Chondrocyte (in vitro differentiated cells): ENCODE measurements around the gene YTHDC1. TPM values are rescaled to one million over a fixed set of nuclear protein-coding genes. Genes with fewer than 3 reads are reported as not detected.
A peak's percentile ranks its signal among the peaks of the same experiment; 100 is the strongest.

ENCODE experiments used
- DNase-seq: peaks from one replicate; pipeline ENCODE4 v3.0.0; 2021; ENCODE audit warnings: mixed read lengths, low spot score
- H3K27ac Mint-ChIP-seq: one replicate; pipeline ENCODE4 v1.8.0; 2021; ENCODE audit warnings: mild to moderate bottlenecking, moderate library complexity, mixed read lengths; ENCODE audit not compliant: unreplicated experiment
- H3K27me3 Mint-ChIP-seq: 2 replicates; pipeline ENCODE4 v1.8.0; 2021; ENCODE audit warnings: low read depth, mixed read lengths
- H3K36me3 Mint-ChIP-seq: 2 replicates; pipeline ENCODE4 v1.8.0; 2021; ENCODE audit warnings: low read depth, mixed read lengths
- H3K4me1 Mint-ChIP-seq: 2 replicates; pipeline ENCODE4 v1.8.0; 2021; ENCODE audit warnings: low read depth, mild to moderate bottlenecking, mixed read lengths
- H3K4me3 Mint-ChIP-seq: one replicate; pipeline ENCODE4 v1.8.0; 2021; ENCODE audit warnings: mild to moderate bottlenecking, moderate library complexity, mixed read lengths; ENCODE audit not compliant: unreplicated experiment
- H3K9me3 Mint-ChIP-seq: 2 replicates; pipeline ENCODE4 v1.8.0; 2021; ENCODE audit warnings: low read depth, mixed read lengths
- total RNA-seq: library from RNA; stranded (reverse); gene quantifications from 3 replicates; pipeline ENCODE4 v1.2.1, GENCODE V29; 2021
- TF ChIP-seq, protein P1 (sequence below): fragments of 200-600 bp; sonication (generic); IDR thresholded peaks from 2 replicates; pipeline ENCODE4 v1.5.0; 2021; ENCODE audit warnings: antibody characterized with exemption, mild to moderate bottlenecking, moderate library complexity

YTHDC1 gene
- total RNA-seq, 1 donor from 2014 or later, result 54.1 TPM

DNA sequence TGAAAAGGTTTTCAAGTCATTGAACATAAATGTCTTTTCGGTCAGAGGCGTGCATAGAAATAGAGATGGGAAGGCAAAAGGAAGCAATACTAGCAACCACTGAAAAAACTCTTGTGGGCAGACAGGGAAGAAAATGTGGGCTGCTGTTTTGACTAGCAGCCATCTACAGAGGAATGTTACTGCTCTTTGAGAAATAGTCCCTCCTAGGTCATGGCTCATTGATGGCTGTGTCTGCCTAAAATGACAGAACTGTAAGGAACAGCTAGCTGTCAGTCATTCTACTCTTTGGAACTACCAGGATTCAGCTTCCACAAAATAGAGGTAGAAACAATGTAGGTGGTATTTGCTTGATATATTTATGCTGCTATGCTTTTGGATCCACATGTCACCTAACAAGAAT, 77.5 kb downstream of the YTHDC1 start:
- no peak for DNase-seq
- H3K27ac Mint-ChIP-seq, result peak overlapping the region; percentile 70
- H3K9me3 Mint-ChIP-seq, result no peaks in the 10 kb centered on the region
- no peaks in the 10 kb centered on the region for H3K36me3 Mint-ChIP-seq
- peak overlapping the region; percentile 88 for H3K4me3 Mint-ChIP-seq
- H3K4me1 Mint-ChIP-seq, result peaks cover 20% of the 10 kb centered on the region
- TF ChIP-seq, protein P1, sequence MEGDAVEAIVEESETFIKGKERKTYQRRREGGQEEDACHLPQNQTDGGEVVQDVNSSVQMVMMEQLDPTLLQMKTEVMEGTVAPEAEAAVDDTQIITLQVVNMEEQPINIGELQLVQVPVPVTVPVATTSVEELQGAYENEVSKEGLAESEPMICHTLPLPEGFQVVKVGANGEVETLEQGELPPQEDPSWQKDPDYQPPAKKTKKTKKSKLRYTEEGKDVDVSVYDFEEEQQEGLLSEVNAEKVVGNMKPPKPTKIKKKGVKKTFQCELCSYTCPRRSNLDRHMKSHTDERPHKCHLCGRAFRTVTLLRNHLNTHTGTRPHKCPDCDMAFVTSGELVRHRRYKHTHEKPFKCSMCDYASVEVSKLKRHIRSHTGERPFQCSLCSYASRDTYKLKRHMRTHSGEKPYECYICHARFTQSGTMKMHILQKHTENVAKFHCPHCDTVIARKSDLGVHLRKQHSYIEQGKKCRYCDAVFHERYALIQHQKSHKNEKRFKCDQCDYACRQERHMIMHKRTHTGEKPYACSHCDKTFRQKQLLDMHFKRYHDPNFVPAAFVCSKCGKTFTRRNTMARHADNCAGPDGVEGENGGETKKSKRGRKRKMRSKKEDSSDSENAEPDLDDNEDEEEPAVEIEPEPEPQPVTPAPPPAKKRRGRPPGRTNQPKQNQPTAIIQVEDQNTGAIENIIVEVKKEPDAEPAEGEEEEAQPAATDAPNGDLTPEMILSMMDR, result no peak
- no peaks in the 10 kb centered on the region for H3K27me3 Mint-ChIP-seq

DNA sequence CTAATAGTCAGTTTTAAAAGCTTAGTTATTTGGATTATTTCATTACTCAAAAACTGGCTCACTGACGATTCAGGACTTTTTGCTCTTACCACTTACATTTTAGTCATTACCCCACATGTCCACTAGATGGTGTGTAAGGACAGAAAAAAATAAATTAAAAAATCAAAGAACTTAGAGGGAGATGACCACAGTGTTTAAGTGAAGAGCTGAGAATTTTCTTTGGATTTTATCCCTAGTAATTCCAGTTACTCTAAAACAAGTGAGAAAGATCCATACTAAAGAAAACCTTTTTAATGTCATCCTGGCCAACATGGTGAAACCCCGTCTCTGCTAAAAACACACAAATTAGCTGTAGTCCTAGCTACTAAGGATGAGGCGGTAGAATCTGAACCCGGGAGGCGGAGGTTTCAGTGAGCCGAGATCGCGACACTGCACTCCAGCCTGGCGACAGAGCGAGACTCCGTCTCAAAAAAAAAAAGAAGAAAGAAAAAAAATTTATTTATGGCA, 78.0 kb downstream of the YTHDC1 start:
- DNase-seq, result no peak
- Mint-ChIP-seq H3K27ac (peak overlapping the region; percentile 70), H3K36me3 (no peaks in the 10 kb centered on the region), H3K9me3 (no peaks in the 10 kb centered on the region), H3K4me3 (peak overlapping the region; percentile 88), H3K4me1 (peaks cover 24% of the 10 kb centered on the region), H3K27me3 (no peaks in the 10 kb centered on the region)
- TF ChIP-seq, protein P1, result peak; percentile 91

DNA sequence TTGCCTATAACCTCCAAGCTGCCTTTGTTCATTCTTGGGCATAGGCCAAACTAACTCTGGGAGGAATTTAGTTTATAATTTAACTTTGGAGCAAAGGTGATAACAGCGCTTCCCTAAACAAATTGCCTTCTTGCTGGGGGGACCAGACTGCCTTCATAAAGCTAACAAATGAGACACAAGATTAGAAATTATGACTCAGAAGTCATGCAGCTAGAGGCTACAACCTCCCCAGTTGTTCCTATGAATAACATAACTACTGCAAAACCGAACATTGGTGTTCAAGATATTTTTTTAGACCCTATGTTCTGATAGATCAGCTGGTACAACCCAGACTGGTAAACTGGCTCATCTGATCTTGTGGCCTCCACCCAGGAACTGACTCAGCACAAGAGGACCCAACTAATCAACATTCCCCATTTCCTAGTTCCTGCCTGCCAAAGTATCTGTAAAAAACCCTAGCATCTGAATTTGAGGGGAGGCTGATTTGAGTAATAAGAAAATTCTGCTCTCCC, 82.4 kb downstream of the YTHDC1 start:
- no peaks in the 10 kb centered on the region for H3K27me3 Mint-ChIP-seq

DNA sequence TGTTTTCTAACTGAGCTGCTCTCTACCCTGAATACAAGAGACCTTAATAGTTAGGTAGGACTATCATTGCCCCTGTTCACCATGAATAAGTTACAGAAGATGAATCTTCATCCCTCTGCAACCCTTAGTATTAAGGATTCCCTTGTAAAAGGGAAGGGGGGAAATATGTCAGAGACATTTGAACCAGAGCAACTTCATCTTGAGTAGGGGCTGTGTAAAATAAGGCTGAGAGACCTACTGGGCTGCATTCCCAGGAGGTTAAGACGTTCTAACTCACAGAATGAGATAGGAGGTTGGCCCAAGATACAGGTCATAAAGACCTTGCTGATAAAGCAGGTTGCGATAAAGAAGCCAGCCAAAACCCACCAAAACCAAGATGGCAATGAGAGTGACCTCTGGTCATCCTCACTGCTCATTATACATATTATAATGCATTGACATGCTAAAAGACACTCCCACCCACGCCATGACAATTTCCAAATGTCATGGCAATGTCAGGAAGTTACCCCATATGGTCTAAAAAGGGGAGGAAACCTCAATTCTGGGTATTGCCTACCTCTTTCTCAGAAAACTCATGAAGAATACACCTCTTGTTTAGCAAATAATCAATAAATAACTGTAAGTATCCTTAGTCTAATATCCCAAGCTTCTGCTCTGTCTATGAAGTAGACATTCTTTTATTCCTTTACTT, 84.9 kb downstream of the YTHDC1 start:
- TF ChIP-seq, protein P1, result no peak
- no peaks in the 10 kb centered on the region for H3K9me3 Mint-ChIP-seq
- no peak for DNase-seq
- H3K4me3 Mint-ChIP-seq, result no peak overlapping the region
- no peaks in the 10 kb centered on the region for H3K36me3 Mint-ChIP-seq
- H3K4me1 Mint-ChIP-seq, result peaks cover 13% of the 10 kb centered on the region
- H3K27ac Mint-ChIP-seq, result no peak overlapping the region
- peaks cover 2% of the 10 kb centered on the region for H3K27me3 Mint-ChIP-seq

More for the DNA sequence above, 82.4 kb downstream of the YTHDC1 start:
- Mint-ChIP-seq H3K9me3 (no peaks in the 10 kb centered on the region), H3K27ac (no peak overlapping the region), H3K4me1 (peaks cover 20% of the 10 kb centered on the region), H3K4me3 (no peak overlapping the region), H3K36me3 (no peaks in the 10 kb centered on the region)
- TF ChIP-seq, protein P1, result no peak
- DNase-seq, result no peak

Other genes starting within 250 kb of the YTHDC1 start
- gene TMPRSS11F, start 220.2 kb downstream of the YTHDC1 start, total RNA-seq, result not detected in 3 replicates
- gene TMPRSS11B, start 104.4 kb downstream of the YTHDC1 start, total RNA-seq, result not detected in 3 replicates
- not detected in 3 replicates for gene TMPRSS11E, start 97.4 kb upstream of the YTHDC1 start, total RNA-seq
- gene UGT2B17, start 226.2 kb upstream of the YTHDC1 start, total RNA-seq, result not detected in 3 replicates